Measurements from ENCODE around the gene PARP15.

DNA sequence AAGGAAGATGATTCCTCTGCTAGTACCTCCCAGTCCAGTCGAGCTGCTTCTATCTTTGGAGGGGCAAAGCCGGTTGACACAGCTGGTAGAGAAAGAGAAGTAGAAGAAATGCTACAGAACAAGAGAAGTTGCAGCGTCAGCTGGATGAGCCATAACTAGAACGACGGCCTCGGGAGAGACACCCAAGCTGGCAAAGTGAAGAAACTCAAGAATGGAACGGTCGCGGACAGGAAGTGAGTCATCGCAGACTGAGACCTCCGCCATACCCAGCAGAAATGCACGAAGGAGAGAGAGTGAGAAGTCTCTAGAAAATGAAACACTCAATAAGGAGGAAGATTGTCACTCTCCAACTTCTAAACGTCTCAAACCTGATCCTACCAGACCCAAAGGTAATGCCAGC is 84.2 kb downstream of the PARP15 start:
- TF ChIP-seq, protein P1, sequence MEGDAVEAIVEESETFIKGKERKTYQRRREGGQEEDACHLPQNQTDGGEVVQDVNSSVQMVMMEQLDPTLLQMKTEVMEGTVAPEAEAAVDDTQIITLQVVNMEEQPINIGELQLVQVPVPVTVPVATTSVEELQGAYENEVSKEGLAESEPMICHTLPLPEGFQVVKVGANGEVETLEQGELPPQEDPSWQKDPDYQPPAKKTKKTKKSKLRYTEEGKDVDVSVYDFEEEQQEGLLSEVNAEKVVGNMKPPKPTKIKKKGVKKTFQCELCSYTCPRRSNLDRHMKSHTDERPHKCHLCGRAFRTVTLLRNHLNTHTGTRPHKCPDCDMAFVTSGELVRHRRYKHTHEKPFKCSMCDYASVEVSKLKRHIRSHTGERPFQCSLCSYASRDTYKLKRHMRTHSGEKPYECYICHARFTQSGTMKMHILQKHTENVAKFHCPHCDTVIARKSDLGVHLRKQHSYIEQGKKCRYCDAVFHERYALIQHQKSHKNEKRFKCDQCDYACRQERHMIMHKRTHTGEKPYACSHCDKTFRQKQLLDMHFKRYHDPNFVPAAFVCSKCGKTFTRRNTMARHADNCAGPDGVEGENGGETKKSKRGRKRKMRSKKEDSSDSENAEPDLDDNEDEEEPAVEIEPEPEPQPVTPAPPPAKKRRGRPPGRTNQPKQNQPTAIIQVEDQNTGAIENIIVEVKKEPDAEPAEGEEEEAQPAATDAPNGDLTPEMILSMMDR (IDR thresholded peaks at IDR 0.05), result no peak
- TF ChIP-seq POLR2A (IDR thresholded peaks at IDR 0.05) (no peak), POLR2AphosphoS5 (IDR thresholded peaks at IDR 0.05; ENCODE audit: insufficient read depth in 1 of 2, low read depth in 1 of 2) (no peak)

Measured in vagina (tissue), 2 donors.